Measurements from ENCODE around the gene KCNMB1. TPM values are rescaled to one million over a fixed set of nuclear protein-coding genes. Genes with fewer than 3 reads are reported as not detected.

The KCNMB1 gene
- total and polyA plus RNA-seq, 8 donors, result 0.29 to 19.8 (median 5.5) TPM

- Histone ChIP-seq H3K27me3 (no peaks in the 10 kb centered on the region), H3K9me3 (no peaks in the 10 kb centered on the region), H3K4me3 (no peak overlapping the region), H3K27ac (no peak overlapping the region), H3K4me1 (peaks cover 0 to 10% (median 0%) of the 10 kb centered on the region in 4 donors), H3K36me3 (no peaks in the 10 kb centered on the region)
- intact Hi-C loops (cut with DNase I; ENCODE audit: low total_unique reads), result no loop called here
- no peak for TF ChIP-seq EP300 (IDR thresholded peaks at IDR 0.05)
- TF ChIP-seq CTCF (IDR thresholded peaks at IDR 0.05), result no peak
- no peak for TF ChIP-seq POLR2AphosphoS5 (IDR thresholded peaks at IDR 0.05)
- TF ChIP-seq POLR2A (IDR thresholded peaks at IDR 0.05), result no peak
- 88 to 100% (median 98%) methylated on average over 2 of the region's 2 CpGs for WGBS, 5 donors
- DNase-seq, result no peak
Observed at GRCh38 chr5:170410401-170410800, 21.2 kb upstream of the KCNMB1 start.

GRCh38 chr5:170408877-170409660 is 19.9 kb upstream of the KCNMB1 start:
- Histone ChIP-seq H3K27me3 (no peaks in the 10 kb centered on the region), H3K27ac (no peak overlapping the region), H3K9me3 (no peaks in the 10 kb centered on the region), H3K4me3 (no peak overlapping the region), H3K4me1 (peaks cover 0 to 14% (median 0%) of the 10 kb centered on the region in 4 donors), H3K36me3 (no peaks in the 10 kb centered on the region)
- intact Hi-C loops (cut with DNase I; ENCODE audit: low total_unique reads), result no loop called here
- DNase-seq, result no peak
- WGBS, 5 donors, result 77 to 87% (median 78%) methylated on average over 6 to 7 of the region's 7 CpGs
- TF ChIP-seq POLR2AphosphoS5 (IDR thresholded peaks at IDR 0.05), result no peak
- no peak for TF ChIP-seq CTCF (IDR thresholded peaks at IDR 0.05)
- no peak for TF ChIP-seq EP300 (IDR thresholded peaks at IDR 0.05)
- TF ChIP-seq POLR2A (IDR thresholded peaks at IDR 0.05), result no peak

DNA sequence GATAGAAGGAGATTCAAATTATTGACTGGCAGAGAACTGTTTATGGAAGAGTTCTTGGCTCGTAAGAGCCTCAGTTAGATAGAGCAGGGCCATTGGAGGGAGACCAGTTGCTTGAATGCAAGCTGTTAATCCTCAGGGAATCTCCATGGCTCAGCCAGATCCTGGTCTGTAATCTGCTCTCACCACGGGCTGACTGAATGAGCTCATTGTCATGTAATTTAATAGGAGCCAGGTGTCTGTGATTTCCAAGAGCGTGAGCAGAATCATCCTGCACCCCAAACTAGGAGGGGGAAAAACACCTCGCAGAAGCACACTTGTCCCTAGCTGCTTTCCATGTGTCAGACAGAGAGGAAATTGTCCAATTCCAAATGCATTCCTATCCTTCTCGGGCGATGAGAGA is 19.1 kb upstream of the KCNMB1 start:
- WGBS, 5 donors, result 35 to 51% (median 45%) methylated on average over 6 of the region's 6 CpGs
- intact Hi-C loops (cut with DNase I; ENCODE audit: low total_unique reads), result no loop called here
- Histone ChIP-seq H3K4me1 (peaks cover 0 to 14% (median 0%) of the 10 kb centered on the region in 4 donors), H3K27me3 (no peaks in the 10 kb centered on the region), H3K4me3 (no peak overlapping the region), H3K9me3 (no peaks in the 10 kb centered on the region), H3K27ac (no peak overlapping the region), H3K36me3 (no peaks in the 10 kb centered on the region)
- peak in 1 of 2 donors; percentile 49 for DNase-seq
- TF ChIP-seq CTCF (IDR thresholded peaks at IDR 0.05) (no peak), POLR2AphosphoS5 (IDR thresholded peaks at IDR 0.05) (no peak), POLR2A (IDR thresholded peaks at IDR 0.05) (no peak), EP300 (IDR thresholded peaks at IDR 0.05) (no peak)

- H3K4me3 ChIP-seq, result no peak overlapping the region
Observed at GRCh38 chr5:170407062-170407461, 17.9 kb upstream of the KCNMB1 start.

More at GRCh38 chr5:170407062-170407461, 17.9 kb upstream of the KCNMB1 start:
- no peaks in the 10 kb centered on the region for H3K27me3 ChIP-seq
- H3K27ac ChIP-seq, result no peak overlapping the region
- WGBS, 5 donors, result 83 to 94% (median 89%) methylated on average over 6 of the region's 6 CpGs
- no peak for DNase-seq
- no peaks in the 10 kb centered on the region for H3K9me3 ChIP-seq
- intact Hi-C loops (cut with DNase I; ENCODE audit: low total_unique reads), result no loop called here
- TF ChIP-seq CTCF (IDR thresholded peaks at IDR 0.05) (no peak), EP300 (IDR thresholded peaks at IDR 0.05) (no peak), POLR2AphosphoS5 (IDR thresholded peaks at IDR 0.05) (no peak), POLR2A (IDR thresholded peaks at IDR 0.05) (no peak)
- H3K4me1 ChIP-seq, result peaks cover 0 to 14% (median 0%) of the 10 kb centered on the region in 4 donors
- H3K36me3 ChIP-seq, result no peaks in the 10 kb centered on the region
